Left lung (tissue), 10 donors: ENCODE results near the gene GPHN. TPM values are rescaled to one million over a fixed set of nuclear protein-coding genes. Genes with fewer than 3 reads are reported as not detected.

Experiments used
- ATAC-seq: fragments of 200-7000 bp; cut with Tn5 transposase; one replicate; pipeline ENCODE4 v1.9.1; 2020; ENCODE audit warnings: moderate library complexity
- DNase-seq, 4 donors: peaks; one replicate each; pipeline ENCODE4 v3.0.0-alpha.2; 2013 to 2020
- H3K27ac ChIP-seq, 2 donors: fragments of 200-600 bp; sonication (generic) in 1 of 2; one replicate each; pipeline versions ENCODE4 v1.5.0 to v1.8.0; 2020 to 2021
- H3K27me3 ChIP-seq, 2 donors: fragments of 200-600 bp; sonication (generic) in 1 of 2; one replicate each; pipeline versions ENCODE4 v1.5.0 to v1.8.0; 2020 to 2021
- H3K36me3 ChIP-seq, 2 donors: fragments of 200-600 bp; sonication (generic) in 1 of 2; one replicate each; pipeline versions ENCODE4 v1.5.0 to v1.8.0; 2020 to 2021
- H3K4me1 ChIP-seq, 2 donors: fragments of 200-600 bp; one replicate each; pipeline ENCODE4 v1.8.0; 2021
- H3K4me3 ChIP-seq, 2 donors: fragments of 200-600 bp; sonication (generic) in 1 of 2; one replicate each; pipeline versions ENCODE4 v1.5.0 to v1.8.0; 2020 to 2021; ENCODE audit warnings: mild to moderate bottlenecking in 1 of 2
- H3K9me3 ChIP-seq, 2 donors: fragments of 200-600 bp; sonication (generic) in 1 of 2; one replicate each; pipeline versions ENCODE4 v1.5.0 to v1.8.0; 2020 to 2021
- CTCF ChIP-seq, 2 donors: fragments of 200-600 bp; sonication (generic) in 1 of 2; IDR thresholded peaks; one replicate each; pipeline versions ENCODE4 v1.5.0 to v1.8.0; 2021; ENCODE audit warnings: antibody characterized with exemption in 2 of 2
- intact Hi-C, 2 donors: fragments of 100-400 bp; cut with DNase I; formaldehyde crosslinking; loops; one replicate each; pipeline versions ENCODE4 v1.11.2 to v1.14.2; 2022
- polyA plus RNA-seq, 6 donors: library from polyadenylated mRNA; unstranded; fragments of 120-200 nt; gene quantifications; one replicate each; pipeline ENCODE4 v1.2.1, GENCODE V29; 2013; ENCODE audit not compliant: insufficient read length in 6 of 6
- total RNA-seq, 2 donors: library from RNA; stranded (reverse); fragmentation: NEBNext Ultra II Directional; extraction: Animal tissue kit (Norgen Biotek cat#: 25700); gene quantifications; one replicate each; pipeline ENCODE4 v1.2.1, GENCODE V29; 2021
- donor health status: DM: no; HTN: yes; CAD: no.
- donor health status: DM: no; HTN: no; CAD: no.

Gene GPHN
- total and polyA plus RNA-seq, 8 donors, result 22.6 to 31.1 (median 25.7) TPM

GRCh38 chr14:66920196-66920595 is 412.2 kb downstream of the GPHN start:
- Histone ChIP-seq H3K4me1 (no peaks in the 10 kb centered on the region), H3K27ac (no peak overlapping the region), H3K4me3 (no peak overlapping the region), H3K9me3 (peaks cover 0 to 2% of the 10 kb centered on the region in 2 donors), H3K27me3 (no peaks in the 10 kb centered on the region), H3K36me3 (peaks cover 0 to 18% of the 10 kb centered on the region in 2 donors)
- DNase-seq (no peak), ATAC-seq (no peak)
- no peak for TF ChIP-seq CTCF (IDR thresholded peaks at IDR 0.05)
- intact Hi-C loops, result no loop called here

GRCh38 chr14:66923251-66923650 is 415.3 kb downstream of the GPHN start:
- DNase-seq (no peak), ATAC-seq (no peak)
- H3K9me3 ChIP-seq, result peaks cover 0 to 2% of the 10 kb centered on the region in 2 donors
- intact Hi-C loops, result no loop called here
- peaks cover 0 to 16% of the 10 kb centered on the region in 2 donors for H3K36me3 ChIP-seq
- no peak overlapping the region for H3K4me3 ChIP-seq
- TF ChIP-seq CTCF (IDR thresholded peaks at IDR 0.05), result no peak
- no peaks in the 10 kb centered on the region for H3K27me3 ChIP-seq
- H3K27ac ChIP-seq, result no peak overlapping the region
- H3K4me1 ChIP-seq, result no peaks in the 10 kb centered on the region

GRCh38 chr14:66939409-66939808 is 431.5 kb downstream of the GPHN start:
- Histone ChIP-seq H3K27ac (no peak overlapping the region), H3K9me3 (peaks cover 16 to 51% of the 10 kb centered on the region in 2 donors), H3K4me3 (no peak overlapping the region), H3K36me3 (peaks cover 0 to 64% of the 10 kb centered on the region in 2 donors), H3K4me1 (no peaks in the 10 kb centered on the region), H3K27me3 (no peaks in the 10 kb centered on the region)
- TF ChIP-seq CTCF (IDR thresholded peaks at IDR 0.05), result no peak
- ATAC-seq (no peak), DNase-seq (no peak)
- intact Hi-C loops, result no loop called here

GRCh38 chr14:66944872-66945271 is 436.9 kb downstream of the GPHN start:
- Histone ChIP-seq H3K27ac (no peak overlapping the region), H3K9me3 (peaks cover 19 to 87% of the 10 kb centered on the region in 2 donors), H3K27me3 (no peaks in the 10 kb centered on the region), H3K4me3 (no peak overlapping the region), H3K36me3 (peaks cover 0 to 78% of the 10 kb centered on the region in 2 donors), H3K4me1 (no peaks in the 10 kb centered on the region)
- ATAC-seq (no peak), DNase-seq (peak in 1 of 4 donors; percentile 7)
- no peak for TF ChIP-seq CTCF (IDR thresholded peaks at IDR 0.05)
- intact Hi-C loops, result no loop called here

GRCh38 chr14:66955159-66955558 is 447.2 kb downstream of the GPHN start:
- peaks cover 4 to 56% of the 10 kb centered on the region in 2 donors for H3K9me3 ChIP-seq
- no peak for TF ChIP-seq CTCF (IDR thresholded peaks at IDR 0.05)
- ATAC-seq, result no peak

More at GRCh38 chr14:66955159-66955558, 447.2 kb downstream of the GPHN start:
- H3K27ac ChIP-seq, result no peak overlapping the region
- no peaks in the 10 kb centered on the region for H3K4me1 ChIP-seq
- H3K27me3 ChIP-seq, result no peaks in the 10 kb centered on the region
- H3K36me3 ChIP-seq, result peaks cover 0 to 9% of the 10 kb centered on the region in 2 donors
- H3K4me3 ChIP-seq, result no peak overlapping the region
- intact Hi-C loops, result no loop called here
- DNase-seq, result no peak
